ENCODE measurements around the gene DCN.

Gene DCN

GRCh38 chr12:91186156-91186555 is 3.5 kb upstream of the DCN start:
- Histone ChIP-seq H3K4me1 (ENCODE audit: control insufficient read depth, low read depth, low read length) (no peaks in the 10 kb centered on the region), H3K9ac (ENCODE audit: low read length) (no peak overlapping the region), H3K4me3 (ENCODE audit: low read length) (no peak overlapping the region), H2BK120ac (ENCODE audit: low read depth, low read length) (no peak overlapping the region), H2BK5ac (ENCODE audit: low read length) (no peak overlapping the region), H4K5ac (ENCODE audit: low read length) (no peak overlapping the region), H3K36me3 (ENCODE audit: control insufficient read depth, insufficient read depth, low read length) (no peaks in the 10 kb centered on the region), H2BK15ac (replicated peaks; ENCODE audit: low read depth) (no peak overlapping the region), H2AK5ac (ENCODE audit: low read length) (no peak overlapping the region), H3K27ac (ENCODE audit: low read depth, low read length) (no peak overlapping the region), H3K4ac (ENCODE audit: low read depth, low read length) (no peak overlapping the region), H3K56ac (ENCODE audit: low read length) (no peak overlapping the region), H3K27me3 (ENCODE audit: insufficient read depth, low read length, poor library complexity) (no peaks in the 10 kb centered on the region), H3K23ac (ENCODE audit: low read length) (no peak overlapping the region), H4K8ac (ENCODE audit: low read depth, low read length) (no peak overlapping the region), H3K79me1 (ENCODE audit: low read length) (no peaks in the 10 kb centered on the region), H3K18ac (ENCODE audit: low read length) (no peak overlapping the region), H3K79me2 (ENCODE audit: control insufficient read depth, insufficient read depth, low read length) (no peaks in the 10 kb centered on the region), H3K4me2 (ENCODE audit: low read length) (no peak overlapping the region)
- WGBS (ENCODE audit: extremely low coverage, insufficient coverage, low lambda C conversion rate), result no CpG with 5 or more reads among the region's 2 CpGs
- DNase-seq, result no peak

- Histone ChIP-seq H3K79me1 (ENCODE audit: low read length) (no peaks in the 10 kb centered on the region), H2AK5ac (ENCODE audit: low read length) (no peak overlapping the region), H3K4ac (ENCODE audit: low read depth, low read length) (no peak overlapping the region), H4K5ac (ENCODE audit: low read length) (no peak overlapping the region), H2BK15ac (replicated peaks; ENCODE audit: low read depth) (no peak overlapping the region), H3K9ac (ENCODE audit: low read length) (no peak overlapping the region), H3K4me2 (ENCODE audit: low read length) (no peak overlapping the region), H3K56ac (ENCODE audit: low read length) (no peak overlapping the region), H2BK120ac (ENCODE audit: low read depth, low read length) (no peak overlapping the region), H3K23ac (ENCODE audit: low read length) (no peak overlapping the region), H3K79me2 (ENCODE audit: control insufficient read depth, insufficient read depth, low read length) (no peaks in the 10 kb centered on the region), H3K27ac (ENCODE audit: low read depth, low read length) (no peak overlapping the region), H3K27me3 (ENCODE audit: insufficient read depth, low read length, poor library complexity) (no peaks in the 10 kb centered on the region), H2BK5ac (ENCODE audit: low read length) (no peak overlapping the region), H3K18ac (ENCODE audit: low read length) (no peak overlapping the region), H4K8ac (ENCODE audit: low read depth, low read length) (no peak overlapping the region), H3K36me3 (ENCODE audit: control insufficient read depth, insufficient read depth, low read length) (no peaks in the 10 kb centered on the region), H3K4me1 (ENCODE audit: control insufficient read depth, low read depth, low read length) (no peaks in the 10 kb centered on the region), H3K4me3 (ENCODE audit: low read length) (no peak overlapping the region)
- WGBS (ENCODE audit: extremely low coverage, insufficient coverage, low lambda C conversion rate), result no CpG with 5 or more reads among the region's 1 CpG
- DNase-seq, result no peak
Measured at GRCh38 chr12:91185421-91185820, 2.8 kb upstream of the DCN start.

GRCh38 chr12:91183551-91183950 is 934 bp upstream of the DCN start:
- H4K5ac ChIP-seq (ENCODE audit: low read length), result no peak overlapping the region
- no peak overlapping the region for H2BK15ac ChIP-seq (replicated peaks; ENCODE audit: low read depth)
- no peak overlapping the region for H3K18ac ChIP-seq (ENCODE audit: low read length)
- H3K79me1 ChIP-seq (ENCODE audit: low read length), result no peaks in the 10 kb centered on the region
- H3K4me3 ChIP-seq (ENCODE audit: low read length), result no peak overlapping the region
- no peak overlapping the region for H4K8ac ChIP-seq (ENCODE audit: low read depth, low read length)
- H3K4me1 ChIP-seq (ENCODE audit: control insufficient read depth, low read depth, low read length), result no peaks in the 10 kb centered on the region
- no peak overlapping the region for H2AK5ac ChIP-seq (ENCODE audit: low read length)
- no peaks in the 10 kb centered on the region for H3K27me3 ChIP-seq (ENCODE audit: insufficient read depth, low read length, poor library complexity)
- H3K27ac ChIP-seq (ENCODE audit: low read depth, low read length), result no peak overlapping the region
- H2BK120ac ChIP-seq (ENCODE audit: low read depth, low read length), result no peak overlapping the region
- no peak overlapping the region for H2BK5ac ChIP-seq (ENCODE audit: low read length)
- no peak overlapping the region for H3K4me2 ChIP-seq (ENCODE audit: low read length)
- H3K56ac ChIP-seq (ENCODE audit: low read length), result no peak overlapping the region
- no peak overlapping the region for H3K4ac ChIP-seq (ENCODE audit: low read depth, low read length)
- no peaks in the 10 kb centered on the region for H3K79me2 ChIP-seq (ENCODE audit: control insufficient read depth, insufficient read depth, low read length)
- no peak overlapping the region for H3K23ac ChIP-seq (ENCODE audit: low read length)
- DNase-seq, result no peak
- no peak overlapping the region for H3K9ac ChIP-seq (ENCODE audit: low read length)
- no CpG with 5 or more reads among the region's 2 CpGs for WGBS (ENCODE audit: extremely low coverage, insufficient coverage, low lambda C conversion rate)
- no peaks in the 10 kb centered on the region for H3K36me3 ChIP-seq (ENCODE audit: control insufficient read depth, insufficient read depth, low read length)

- DNase-seq, result no peak
- Histone ChIP-seq H2AK5ac (ENCODE audit: low read length) (no peak overlapping the region), H3K4me2 (ENCODE audit: low read length) (no peak overlapping the region), H3K36me3 (ENCODE audit: control insufficient read depth, insufficient read depth, low read length) (no peaks in the 10 kb centered on the region), H3K18ac (ENCODE audit: low read length) (no peak overlapping the region), H3K79me1 (ENCODE audit: low read length) (no peaks in the 10 kb centered on the region), H4K8ac (ENCODE audit: low read depth, low read length) (no peak overlapping the region), H3K23ac (ENCODE audit: low read length) (no peak overlapping the region), H3K4me3 (ENCODE audit: low read length) (no peak overlapping the region), H4K5ac (ENCODE audit: low read length) (no peak overlapping the region), H3K27me3 (ENCODE audit: insufficient read depth, low read length, poor library complexity) (no peaks in the 10 kb centered on the region), H2BK15ac (replicated peaks; ENCODE audit: low read depth) (no peak overlapping the region), H3K27ac (ENCODE audit: low read depth, low read length) (no peak overlapping the region), H2BK120ac (ENCODE audit: low read depth, low read length) (no peak overlapping the region), H3K4me1 (ENCODE audit: control insufficient read depth, low read depth, low read length) (no peaks in the 10 kb centered on the region), H3K79me2 (ENCODE audit: control insufficient read depth, insufficient read depth, low read length) (no peaks in the 10 kb centered on the region), H2BK5ac (ENCODE audit: low read length) (no peak overlapping the region), H3K56ac (ENCODE audit: low read length) (no peak overlapping the region), H3K4ac (ENCODE audit: low read depth, low read length) (no peak overlapping the region), H3K9ac (ENCODE audit: low read length) (no peak overlapping the region)
- no CpG with 5 or more reads among the region's 4 CpGs for WGBS (ENCODE audit: extremely low coverage, insufficient coverage, low lambda C conversion rate)
Measured at GRCh38 chr12:91180582-91181395, 1.8 kb downstream of the DCN start.

- Histone ChIP-seq H4K5ac (ENCODE audit: low read length) (no peak overlapping the region), H3K4me3 (ENCODE audit: low read length) (no peak overlapping the region), H3K23ac (ENCODE audit: low read length) (no peak overlapping the region), H3K56ac (ENCODE audit: low read length) (no peak overlapping the region), H3K36me3 (ENCODE audit: control insufficient read depth, insufficient read depth, low read length) (no peaks in the 10 kb centered on the region), H3K4ac (ENCODE audit: low read depth, low read length) (no peak overlapping the region), H3K9ac (ENCODE audit: low read length) (no peak overlapping the region), H2AK5ac (ENCODE audit: low read length) (no peak overlapping the region), H4K8ac (ENCODE audit: low read depth, low read length) (no peak overlapping the region), H3K18ac (ENCODE audit: low read length) (no peak overlapping the region), H3K4me1 (ENCODE audit: control insufficient read depth, low read depth, low read length) (no peaks in the 10 kb centered on the region), H3K79me2 (ENCODE audit: control insufficient read depth, insufficient read depth, low read length) (no peaks in the 10 kb centered on the region), H3K4me2 (ENCODE audit: low read length) (no peak overlapping the region), H2BK15ac (replicated peaks; ENCODE audit: low read depth) (no peak overlapping the region), H2BK5ac (ENCODE audit: low read length) (no peak overlapping the region), H2BK120ac (ENCODE audit: low read depth, low read length) (no peak overlapping the region), H3K79me1 (ENCODE audit: low read length) (no peaks in the 10 kb centered on the region), H3K27me3 (ENCODE audit: insufficient read depth, low read length, poor library complexity) (no peaks in the 10 kb centered on the region), H3K27ac (ENCODE audit: low read depth, low read length) (no peak overlapping the region)
- no CpG with 5 or more reads among the region's 5 CpGs for WGBS (ENCODE audit: extremely low coverage, insufficient coverage, low lambda C conversion rate)
- no peak for DNase-seq
Measured at GRCh38 chr12:91179966-91180561, 2.6 kb downstream of the DCN start.
